Activated CD4-positive, alpha-beta T cell treated with anti-CD3 and anti-CD28 coated beads, Interleukin-2, Interleukin-6, amounts not matched to agents 100 ng/mL and 50 ng/mL, durations not matched to agents 16 hours and 8 hours (primary cell): ENCODE measurements around the gene SBK1.
"Not testable (repeated sequence)": the region's sequence is repeated elsewhere in the genome, so short reads cannot be mapped to it uniquely, and the experiment has no call there.

Source experiments
- DNase-seq: peaks from one replicate; pipeline ENCODE4 v3.0.0-alpha.2; 2020

The SBK1 gene

DNA sequence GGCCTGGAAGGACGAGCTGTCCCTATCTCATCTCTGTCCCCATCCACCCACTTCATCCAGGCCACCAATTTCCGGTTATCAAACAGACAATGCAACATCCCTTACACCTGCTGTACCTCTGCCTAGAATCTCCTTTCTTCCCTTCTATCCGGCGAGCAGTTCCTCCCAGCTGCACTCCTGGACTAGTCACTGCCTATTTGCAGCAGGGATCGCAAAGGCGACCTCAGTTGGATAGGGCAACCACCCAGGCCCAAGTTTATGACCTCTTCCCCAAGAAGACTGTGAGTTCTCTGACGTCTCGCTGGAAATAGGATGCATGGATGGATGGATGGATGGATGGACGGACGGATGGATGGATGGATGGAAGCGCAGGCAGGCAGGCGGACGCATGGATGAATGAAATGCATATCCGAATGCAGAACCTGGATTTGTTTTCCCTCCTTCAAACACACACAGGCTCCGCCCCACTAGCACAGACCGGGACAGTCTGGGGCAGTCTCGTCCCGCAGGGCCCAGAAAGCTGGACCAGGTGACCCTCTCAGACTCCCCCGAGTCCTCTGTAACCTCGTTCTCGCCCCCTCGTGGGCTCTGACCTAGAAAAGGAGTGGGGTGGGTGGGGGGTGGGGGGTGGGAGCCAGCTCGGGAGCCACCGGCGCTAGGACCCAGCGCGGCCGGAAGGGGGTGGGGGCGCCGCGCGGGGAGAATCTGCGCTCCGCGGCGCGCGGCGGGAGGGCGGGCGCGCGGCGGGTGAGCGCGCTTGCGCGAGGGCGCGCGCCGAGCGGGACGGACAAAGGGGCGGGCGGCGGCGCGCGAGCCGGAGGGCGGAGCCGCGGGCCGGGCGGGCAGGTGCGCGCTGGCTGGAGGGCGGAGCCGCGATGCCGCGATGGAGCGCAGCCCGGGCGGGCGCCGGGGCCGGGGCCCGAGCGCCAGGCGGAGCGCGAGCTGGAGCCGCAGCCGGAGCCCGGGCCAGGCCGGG, at the start of gene SBK1:
SBK1 (plus strand) TSS at position 875 of the 976 bp plus-strand sequence. CDS start 24,867 bp downstream, outside the sequence.
- peak; percentile 86 for DNase-seq

DNA sequence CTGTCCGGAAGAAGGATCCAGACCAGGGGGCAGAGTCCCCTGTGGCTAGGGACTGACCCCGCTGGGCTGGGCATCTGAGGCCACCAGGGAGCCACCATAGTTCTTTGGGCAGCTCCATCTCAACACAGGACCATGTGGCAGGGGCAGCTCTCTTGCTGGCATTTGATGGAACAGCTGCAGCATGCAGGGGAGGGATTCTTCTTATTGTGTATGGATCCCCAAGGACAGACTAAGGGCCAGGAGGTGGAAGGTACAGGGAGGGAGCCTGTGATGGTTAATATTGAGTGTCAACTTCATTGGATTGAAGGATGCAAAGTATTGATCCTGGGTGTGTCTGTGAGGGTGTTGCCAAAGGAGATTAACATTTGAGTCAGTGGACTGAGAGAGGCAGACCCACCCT, 42.8 kb upstream of the SBK1 start:
- not testable (repeated sequence) for DNase-seq

DNA sequence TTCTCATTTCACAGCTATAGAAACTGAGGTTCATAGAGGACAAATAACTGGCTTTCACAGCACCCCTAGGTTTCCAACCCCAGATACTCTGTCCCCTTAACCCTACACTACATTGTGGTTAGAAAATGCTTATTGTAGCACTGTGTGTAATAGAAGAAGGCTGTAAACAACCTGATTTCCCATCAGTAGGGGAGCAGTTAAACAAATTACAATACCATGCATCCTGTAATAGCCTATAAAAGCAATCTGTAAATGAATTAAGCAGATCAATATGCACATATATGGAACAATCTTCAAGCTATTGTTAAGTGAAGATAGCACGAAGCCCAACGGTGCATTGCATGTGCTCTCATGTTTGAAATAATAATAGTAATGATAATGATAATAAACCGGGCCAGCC, 41.3 kb upstream of the SBK1 start:
- no peak for DNase-seq

DNA sequence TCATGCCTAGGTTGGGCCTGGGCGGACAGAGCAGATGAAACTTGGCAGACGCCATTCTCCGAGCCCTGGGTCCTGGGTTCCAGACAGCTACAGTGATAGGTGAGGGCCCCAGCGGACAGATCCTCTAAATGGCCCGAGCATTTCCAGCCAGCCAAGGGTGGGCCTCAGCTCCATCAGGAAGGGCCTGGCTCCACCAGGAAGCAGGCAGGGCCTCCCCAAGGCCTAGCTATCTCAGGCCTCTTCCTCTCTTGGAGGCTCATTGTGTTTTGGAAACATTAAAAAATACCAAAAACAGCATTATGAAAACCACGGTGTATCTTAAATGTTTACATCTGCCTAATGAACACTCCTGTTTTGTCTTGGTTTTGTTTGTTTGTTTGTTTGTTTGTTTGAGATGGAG, 38.2 kb upstream of the SBK1 start:
- DNase-seq, result no peak

DNA sequence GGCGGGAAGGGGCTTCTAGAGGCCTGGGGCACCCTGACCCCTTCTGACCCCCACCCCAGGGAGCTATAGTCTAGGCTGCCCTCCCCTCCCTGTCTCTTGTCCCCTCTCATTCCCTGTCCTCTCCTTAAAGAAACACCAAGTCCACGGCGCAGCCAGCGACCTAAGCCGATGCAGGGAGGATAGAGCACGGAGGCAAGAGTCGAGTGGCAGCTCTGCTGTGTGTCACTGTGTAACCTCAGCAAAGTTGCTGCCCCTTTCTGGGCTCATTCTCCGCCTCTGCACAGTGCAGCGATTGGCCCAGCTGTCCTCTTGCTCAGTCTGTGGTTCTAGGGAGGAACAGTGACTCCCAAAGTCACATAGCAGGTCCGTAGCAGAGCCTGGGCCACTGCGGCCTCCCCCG, 36.5 kb upstream of the SBK1 start:
- no peak for DNase-seq

DNA sequence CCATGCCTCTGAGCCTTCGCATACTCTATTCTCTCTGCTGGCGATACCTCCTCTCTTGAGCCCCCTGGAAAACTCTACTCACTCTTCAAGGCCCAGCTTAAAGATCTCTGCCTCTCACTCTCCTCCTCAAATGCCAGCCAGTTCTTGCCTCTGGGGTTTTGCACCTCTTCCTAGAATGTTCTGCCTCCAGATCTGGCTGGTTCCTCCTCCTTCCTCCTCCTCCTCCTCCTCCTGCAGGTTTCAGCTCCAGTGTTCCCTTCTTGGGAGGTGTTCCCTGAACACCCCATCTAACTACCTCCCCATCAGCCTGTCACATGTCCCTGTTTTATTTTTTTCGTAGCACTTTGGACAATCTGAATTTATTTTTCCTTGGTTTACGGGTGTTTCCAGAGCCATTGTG, 35.1 kb upstream of the SBK1 start:
- no peak for DNase-seq

DNA sequence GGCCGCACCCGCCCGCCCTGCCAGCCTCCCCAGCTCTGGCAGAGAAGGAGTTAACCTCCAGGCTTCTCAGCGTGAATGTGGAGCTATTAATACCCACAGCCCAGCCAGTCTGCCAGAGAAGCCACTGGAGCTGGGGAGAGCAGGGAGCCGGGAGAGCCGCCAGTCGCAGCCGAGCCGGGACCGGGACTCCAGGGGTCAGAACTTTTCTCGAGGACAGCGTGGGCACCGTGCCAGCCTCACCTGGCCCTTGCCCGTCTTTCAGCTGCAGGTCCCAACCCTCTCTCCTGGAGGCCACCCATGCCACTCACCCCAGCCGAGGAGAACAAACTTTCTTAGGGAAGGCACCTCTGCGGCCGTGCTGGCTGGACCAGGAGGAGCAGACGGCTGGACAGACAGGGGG, 33.8 kb upstream of the SBK1 start:
- no peak for DNase-seq

DNA sequence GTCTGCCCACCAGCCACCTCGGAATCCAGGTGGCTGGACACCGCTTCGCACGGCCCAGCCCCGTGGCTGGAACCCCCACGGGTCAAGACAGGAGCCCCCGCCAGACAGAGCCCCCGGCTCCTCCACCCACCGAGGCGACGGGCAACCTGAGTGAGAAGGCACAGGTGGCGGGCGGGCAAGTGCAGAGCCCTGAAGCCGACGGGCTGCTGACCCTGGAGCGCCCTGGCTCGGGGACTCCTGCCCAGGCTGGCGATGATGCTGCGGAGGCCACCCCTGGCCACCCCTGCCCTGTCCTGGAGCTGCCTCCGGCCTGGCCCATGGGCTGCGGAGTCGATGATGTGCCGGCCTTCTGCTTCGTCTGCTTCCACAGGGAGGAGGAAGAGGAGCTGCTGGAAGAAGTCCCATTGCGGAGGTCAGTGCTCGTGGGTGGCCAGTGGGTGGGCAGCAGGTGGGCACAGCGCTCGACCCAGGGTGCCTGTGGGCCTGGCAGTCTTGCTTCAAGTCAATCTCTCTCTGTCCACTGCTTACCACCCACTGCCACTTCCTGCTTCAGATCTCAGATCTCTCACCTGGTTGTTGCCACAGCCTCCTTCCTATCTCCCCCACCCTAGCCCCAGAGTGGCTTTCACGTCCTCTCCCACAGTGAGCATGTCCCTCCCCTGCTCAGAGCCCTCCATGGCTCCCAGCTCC, 33.1 kb upstream of the SBK1 start:
- DNase-seq, result no peak

DNA sequence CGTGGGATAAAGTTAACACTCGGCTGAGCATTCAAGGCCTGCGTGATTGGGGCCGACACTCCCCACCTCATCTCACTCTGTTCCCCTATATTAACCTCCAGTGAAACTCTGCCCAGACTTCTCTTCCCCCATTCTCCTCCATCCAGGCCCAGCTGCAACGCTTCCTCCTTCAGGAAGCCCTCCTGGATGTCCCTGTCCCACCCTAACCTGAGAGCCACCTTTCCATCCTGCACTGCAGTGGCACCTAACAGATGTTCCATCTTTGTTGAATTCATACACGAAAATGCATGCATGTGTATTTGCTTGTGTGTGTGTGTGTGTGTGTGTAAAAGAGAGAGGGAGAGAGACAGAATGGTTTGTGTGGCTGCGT, 32.6 kb upstream of the SBK1 start:
- no peak for DNase-seq

DNA sequence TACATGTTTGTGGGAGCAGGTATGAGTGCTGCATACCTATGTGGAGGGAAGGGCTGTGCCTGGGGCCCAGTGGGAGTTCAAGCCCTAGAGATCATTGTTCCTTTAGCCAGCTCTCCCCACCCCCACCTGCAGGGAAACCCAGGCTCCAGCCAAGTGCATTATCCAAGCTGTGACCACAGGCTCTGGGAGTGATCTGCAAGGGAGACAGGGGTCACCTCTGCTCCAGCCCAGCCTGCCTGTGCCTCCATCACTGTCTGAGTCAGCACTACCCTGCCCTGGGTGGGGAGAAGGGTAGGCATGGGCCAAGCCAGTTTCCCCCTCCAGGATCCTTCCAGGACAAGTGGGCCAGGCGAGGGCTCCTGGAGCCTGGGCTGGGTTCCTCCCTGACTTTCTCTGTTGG, 32.1 kb upstream of the SBK1 start:
- no peak for DNase-seq

DNA sequence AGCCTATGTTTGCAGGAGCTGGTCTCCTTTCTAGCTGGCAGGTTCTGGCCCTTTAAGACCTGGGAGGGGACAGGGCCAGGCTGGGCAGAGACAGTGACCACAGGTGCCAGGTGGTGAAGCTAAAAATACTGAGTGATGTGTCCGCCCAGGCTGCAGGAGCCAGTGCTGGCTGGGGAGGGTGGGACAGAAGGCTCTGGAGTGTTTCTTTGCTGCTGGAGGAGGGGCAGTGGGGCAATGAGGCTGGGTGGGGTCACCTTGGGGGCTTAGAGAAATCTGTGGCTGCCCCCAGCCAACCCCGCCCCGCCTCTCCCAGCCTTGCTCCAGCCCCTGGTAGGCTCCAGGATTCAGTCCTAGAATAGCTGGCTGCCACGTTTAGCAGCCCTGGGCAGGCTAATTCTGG, 30.4 kb upstream of the SBK1 start:
- DNase-seq, result no peak

DNA sequence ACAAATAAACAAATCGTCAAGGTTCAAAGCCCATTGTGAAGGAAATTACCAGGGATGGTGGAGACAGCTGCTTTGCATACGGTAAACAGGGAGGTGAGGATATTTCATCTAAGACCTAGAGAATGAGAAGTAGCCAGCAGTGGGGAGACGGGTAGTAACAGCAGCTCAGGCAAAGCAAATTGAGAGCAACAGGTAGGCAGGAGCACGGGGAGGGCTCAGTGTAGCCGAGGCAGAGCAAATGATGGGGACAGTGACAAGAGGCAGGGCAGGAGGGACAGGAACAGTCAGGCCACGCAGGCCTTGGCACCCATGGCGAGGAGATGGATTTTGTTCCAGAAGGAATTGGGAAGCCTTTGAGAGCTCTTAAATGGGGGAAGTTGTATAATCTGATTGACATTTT, 29.0 kb upstream of the SBK1 start:
- DNase-seq, result no peak

DNA sequence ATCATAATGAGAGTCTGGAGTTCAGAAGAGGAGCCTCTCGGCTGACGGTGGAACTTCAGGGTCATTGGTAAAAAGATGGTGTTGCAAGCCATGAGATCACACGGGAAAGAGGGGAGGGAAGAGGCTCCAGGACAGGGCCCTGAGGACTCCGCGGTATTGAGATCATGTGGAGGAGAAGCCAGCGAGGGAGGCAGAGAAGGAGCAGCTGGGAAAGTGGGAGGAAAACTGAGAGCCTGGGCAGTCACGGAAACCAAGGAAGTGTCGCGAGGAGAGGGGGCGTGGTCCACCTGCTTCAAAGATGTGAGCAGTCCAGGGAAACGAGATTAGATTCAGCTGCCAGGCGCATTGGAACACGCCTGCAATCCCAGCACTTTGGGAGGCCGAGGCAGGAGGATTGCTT, 27.7 kb upstream of the SBK1 start:
- no peak for DNase-seq

DNA sequence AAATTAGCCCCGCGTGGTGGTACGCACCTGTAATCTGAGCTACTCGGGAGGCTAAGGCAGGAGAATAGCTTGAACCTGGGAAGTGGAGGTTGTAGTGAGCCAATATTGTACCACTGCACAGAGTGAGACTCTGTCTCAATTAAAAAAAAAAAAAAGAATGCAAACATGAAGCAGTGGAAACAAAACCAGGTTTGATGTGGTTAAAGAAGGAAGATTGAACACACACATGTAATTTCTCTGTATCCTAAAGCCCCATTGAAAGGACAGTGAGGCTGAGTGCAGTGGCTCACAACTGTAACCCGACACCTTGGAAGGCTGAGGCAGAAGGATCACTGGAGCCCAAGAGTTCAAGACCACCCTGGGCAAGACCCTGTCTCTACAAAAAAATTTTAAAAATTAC, 26.5 kb upstream of the SBK1 start:
- no peak for DNase-seq

DNA sequence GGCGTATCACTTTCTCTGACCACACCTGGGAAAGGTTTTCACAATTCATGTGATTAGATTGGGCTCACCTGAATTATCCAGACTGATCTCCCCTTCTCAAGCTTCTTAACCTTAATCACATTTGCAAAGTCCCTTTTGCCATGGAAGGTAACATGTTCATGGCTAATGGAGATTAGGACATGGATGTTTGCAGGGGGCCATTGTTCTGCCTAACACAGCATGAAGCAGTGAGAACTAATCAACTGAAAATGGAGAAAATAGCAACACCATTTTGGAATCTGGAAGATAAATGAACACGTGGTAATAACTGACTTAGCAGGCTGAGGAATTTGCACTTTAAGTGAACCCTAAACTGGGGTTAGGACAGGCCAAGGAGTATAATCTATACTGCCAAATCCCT, 25.0 kb upstream of the SBK1 start:
- DNase-seq, result no peak

DNA sequence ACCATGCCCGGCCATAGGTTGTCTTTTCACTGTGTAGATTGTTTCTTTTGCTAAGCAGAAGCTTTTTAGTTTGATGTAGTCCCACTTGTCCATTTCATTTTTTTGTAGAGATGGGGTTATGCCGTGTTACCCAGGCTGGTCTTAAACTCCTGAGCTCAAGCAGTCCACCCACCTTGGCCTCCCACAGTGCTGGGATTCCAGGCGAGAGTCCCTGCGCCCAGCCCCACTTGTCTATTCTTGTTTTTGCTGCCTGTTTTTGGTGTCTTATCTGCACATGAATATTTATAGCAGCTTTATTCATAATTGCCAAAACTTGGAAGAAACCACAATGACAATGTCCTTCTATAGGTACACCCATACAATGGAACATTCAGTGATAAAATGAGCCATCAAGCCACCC, 18.8 kb upstream of the SBK1 start:
- DNase-seq, result no peak

DNA sequence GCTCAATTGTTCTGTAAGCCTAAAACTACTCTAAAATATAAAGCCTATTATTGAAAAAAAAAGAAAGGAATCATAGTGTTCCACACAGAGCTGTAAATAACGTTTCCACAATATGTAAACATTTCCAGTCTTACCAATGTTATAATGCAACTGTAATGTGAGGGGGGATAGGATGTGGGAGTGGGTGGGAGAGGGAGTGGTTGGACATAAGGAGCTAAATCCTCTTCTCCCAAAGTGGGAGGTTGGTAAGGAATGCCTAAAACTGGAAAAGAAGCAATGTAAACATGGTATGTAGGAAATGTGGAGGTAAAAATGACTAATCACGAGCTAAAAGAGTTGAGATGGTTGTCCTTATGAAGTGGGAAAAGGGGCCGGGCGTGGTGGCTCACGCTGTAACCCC, 17.6 kb upstream of the SBK1 start:
- no peak for DNase-seq

DNA sequence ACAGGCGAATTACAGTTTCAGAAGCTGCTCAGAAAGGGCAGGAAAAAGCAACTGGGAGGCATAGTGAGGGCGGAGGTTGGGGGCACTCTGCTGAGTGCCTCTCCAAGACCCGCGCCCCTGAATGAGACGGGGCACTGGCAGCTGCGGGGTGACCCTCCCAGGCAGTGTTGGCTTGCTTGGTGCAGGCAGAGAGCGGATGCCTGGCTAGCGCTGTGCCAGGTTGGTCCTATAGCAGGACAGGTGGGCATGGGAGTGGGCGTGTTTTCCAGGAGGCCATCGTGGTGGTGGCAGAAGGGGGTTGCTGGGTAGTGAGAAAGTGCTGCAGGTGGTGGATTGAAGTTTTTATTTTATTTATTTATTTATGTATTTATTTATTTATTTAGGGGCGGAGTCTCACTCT, 16.0 kb upstream of the SBK1 start:
- no peak for DNase-seq

DNA sequence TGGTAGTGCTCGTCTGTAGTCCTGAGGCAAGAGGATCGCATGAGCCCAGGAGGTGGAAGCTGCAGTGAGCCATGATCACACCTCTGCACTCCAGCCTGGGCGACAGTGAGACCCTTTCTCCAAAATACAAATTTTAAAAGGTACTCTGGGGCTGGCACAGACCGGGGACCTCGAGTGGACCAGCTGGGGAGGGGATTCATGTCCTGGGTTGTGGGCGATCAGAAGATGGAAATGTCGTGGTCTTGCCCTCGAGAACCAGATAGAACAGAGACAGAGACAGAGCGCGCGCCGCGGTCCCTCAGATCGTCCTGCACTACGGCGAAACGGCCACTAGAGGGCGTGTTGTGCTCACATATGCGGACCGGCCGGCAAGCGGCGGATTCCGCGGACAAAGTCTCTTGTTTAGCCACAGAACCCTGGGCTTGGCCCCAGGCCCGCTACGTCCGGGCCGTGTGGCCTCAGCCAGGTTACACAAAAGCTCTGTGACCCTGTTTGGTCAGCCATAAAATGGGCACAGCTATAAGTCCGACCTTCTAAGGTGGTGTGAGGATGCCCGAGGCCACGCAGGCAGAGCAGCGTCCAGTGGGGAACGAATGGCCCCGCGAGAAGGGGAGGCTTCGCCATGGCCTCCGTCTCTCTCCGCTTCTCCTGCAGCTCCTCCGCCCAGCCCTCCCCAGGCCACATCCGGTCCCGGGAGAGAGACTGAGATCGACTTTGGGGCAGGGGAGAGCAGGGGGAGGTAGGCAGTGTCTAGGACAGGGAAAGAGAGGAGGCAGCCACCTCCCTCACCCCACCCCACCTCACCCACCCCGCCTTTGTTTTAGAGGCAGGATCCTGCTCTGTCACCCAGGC, 14.6 kb upstream of the SBK1 start:
- DNase-seq, result peak; percentile 88

DNA sequence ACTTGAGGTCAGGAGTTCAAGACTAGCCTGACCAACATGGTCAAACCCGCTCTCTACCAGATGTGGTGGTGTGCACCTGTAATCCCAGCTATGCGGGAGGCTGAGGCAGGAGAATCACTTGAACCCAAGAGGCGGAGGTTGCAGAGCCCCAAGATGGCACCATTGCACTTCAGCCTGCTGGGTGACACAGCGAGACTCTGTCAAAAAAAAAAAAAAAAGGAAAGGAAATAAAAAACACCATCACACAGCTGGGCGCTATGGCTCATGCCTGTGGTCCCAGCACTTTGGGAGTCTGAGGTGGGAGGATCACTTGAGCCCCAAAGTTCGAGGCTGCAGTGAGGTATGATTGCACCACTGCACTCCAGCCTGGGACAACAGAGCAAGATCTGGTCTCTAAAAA, 13.3 kb upstream of the SBK1 start:
- no peak for DNase-seq

DNA sequence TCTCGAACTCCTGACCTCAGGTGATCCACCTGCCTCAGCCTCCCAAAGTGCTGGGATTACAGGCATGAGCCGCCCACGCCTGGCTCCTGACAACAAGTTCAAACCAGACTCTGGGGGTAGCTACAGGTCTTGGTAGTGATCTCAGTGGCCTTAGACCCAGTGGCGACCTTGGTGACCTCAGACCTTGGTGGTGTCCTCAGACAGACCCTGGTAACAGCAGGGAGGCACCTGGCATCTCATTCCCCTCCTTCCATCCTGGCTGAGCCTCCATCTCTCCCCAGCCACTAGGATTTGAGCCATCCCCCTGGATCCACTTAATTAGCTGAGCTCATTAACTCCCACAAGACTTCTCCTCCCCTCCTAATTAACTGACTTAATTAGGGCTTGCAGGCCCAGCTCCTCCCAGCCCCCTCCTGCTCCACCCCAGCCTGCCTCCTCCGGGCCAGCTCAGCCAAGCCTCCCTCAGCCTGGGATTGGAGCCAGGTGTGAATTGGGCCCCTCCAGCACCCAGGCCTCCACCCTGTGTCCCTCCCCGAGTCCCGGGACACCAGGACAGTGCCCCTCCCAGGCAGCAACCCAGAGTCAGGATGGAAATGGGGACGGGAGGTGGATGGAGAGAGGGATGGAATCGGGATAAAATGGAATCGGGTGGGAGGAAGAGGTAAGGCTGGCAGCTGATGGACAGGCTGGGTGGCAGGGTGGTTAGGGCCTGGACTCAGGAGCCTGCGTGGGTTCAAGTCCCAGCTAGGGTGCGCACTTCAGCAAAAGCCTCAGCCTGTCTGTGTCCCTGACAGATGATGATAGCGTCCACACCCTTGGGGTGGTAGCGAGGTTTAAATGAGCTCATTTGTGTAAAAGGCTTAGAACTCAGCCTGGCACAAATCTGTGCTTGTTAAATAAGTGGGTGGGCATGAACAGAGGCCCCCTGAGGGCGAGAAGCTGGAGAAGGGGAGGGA, 11.2 kb upstream of the SBK1 start:
- no peak for DNase-seq

DNA sequence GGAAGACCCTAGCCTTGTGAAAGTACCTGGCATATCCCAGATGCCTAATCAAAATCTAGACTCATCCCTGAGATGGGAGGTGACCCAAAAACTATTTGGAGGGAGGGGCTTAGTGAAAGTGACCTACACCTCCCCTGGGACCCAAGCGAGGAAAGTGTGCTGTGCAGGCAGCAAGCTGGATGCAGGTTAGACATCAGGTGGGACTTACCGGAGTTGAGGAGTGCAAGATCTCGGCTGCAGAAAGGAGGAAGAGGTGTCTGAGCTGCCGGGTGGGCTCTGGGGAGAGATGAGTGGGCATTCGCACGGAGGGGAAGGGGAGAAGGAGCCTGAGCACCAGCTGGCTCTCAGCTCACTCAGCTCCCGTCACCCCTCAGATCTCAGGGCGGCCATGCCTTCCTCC, 10.3 kb upstream of the SBK1 start:
- DNase-seq, result no peak
